ENCODE data around the gene SV2C. TPM values are rescaled to one million over a fixed set of nuclear protein-coding genes. Genes with fewer than 3 reads are reported as not detected.

The SV2C gene
- total RNA-seq, 2 donors from 2014 or later, result 0.04 to 0.15 TPM

DNA sequence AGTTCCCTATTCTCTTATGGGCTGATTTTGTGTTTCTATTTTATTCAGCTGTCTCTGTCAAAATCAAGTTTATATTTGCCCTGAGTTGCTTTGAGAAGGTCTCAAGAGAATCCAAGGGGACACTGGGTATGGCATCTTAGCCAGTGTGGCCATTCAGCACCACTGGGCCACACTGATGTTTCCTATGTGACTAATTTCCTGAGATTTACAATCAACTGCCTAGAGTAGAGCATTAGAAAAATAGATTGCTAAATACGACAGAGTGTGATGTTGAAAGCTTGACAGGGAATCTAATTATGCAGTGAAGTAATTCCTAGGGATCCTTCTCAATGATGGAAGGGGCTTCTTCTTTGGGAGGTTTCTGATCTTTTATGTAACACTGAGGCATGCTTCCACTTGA lies 141.7 kb downstream of the SV2C start:
- no peaks in the 10 kb centered on the region for H3K4me1 ChIP-seq
- no peaks in the 10 kb centered on the region for H3K27me3 ChIP-seq
- no peaks in the 10 kb centered on the region for H3K36me3 ChIP-seq
- no peaks in the 10 kb centered on the region for H3K9me3 ChIP-seq
- no peak overlapping the region for H3K27ac ChIP-seq
- TF ChIP-seq CTCF (IDR thresholded peaks at IDR 0.05), result no peak
- no peak for DNase-seq (ENCODE audit: low spot score)
- H3K4me3 ChIP-seq, result no peak overlapping the region

DNA sequence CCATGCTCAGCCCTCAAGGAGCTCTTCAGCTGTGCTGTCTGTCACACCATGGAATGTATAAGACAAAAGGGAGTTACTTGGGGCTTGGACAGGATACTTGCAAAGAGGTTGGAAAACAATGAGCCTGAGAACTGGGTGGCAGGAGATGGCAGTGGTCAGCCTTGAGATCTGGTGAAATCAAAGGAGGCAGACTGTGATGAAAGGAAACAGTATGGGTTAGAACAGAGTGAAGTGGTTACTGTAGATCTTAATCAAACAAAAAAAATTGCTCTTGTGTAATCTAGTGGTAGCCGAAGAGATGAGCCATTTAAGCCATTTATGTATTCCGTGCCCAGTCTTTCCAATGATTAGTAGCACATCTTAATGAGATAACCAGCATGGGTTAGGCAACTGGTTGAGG lies 142.2 kb downstream of the SV2C start:
- Histone ChIP-seq H3K4me1 (no peaks in the 10 kb centered on the region), H3K36me3 (no peaks in the 10 kb centered on the region), H3K9me3 (no peaks in the 10 kb centered on the region), H3K27ac (no peak overlapping the region), H3K27me3 (no peaks in the 10 kb centered on the region), H3K4me3 (no peak overlapping the region)
- no peak for TF ChIP-seq CTCF (IDR thresholded peaks at IDR 0.05)
- DNase-seq (ENCODE audit: low spot score), result no peak

DNA sequence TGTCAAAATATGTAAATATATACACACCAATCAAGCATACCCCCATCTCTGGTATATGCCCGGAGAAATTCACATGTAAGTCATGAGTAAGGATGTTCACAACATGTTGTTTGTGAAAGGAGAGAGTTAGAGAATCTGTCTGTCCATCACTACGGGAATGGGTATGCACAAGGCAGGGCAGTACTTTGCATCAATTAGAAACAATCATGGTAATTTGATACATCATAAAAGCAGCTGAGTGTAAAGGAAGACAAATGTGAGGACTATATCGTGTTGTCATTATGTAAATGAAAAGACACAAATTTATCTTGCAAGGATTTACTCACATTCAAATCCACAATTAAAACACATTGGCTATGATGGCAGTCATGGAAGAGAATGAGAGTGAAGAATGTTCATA lies 146.7 kb downstream of the SV2C start:
- Histone ChIP-seq H3K27ac (no peak overlapping the region), H3K36me3 (no peaks in the 10 kb centered on the region), H3K4me1 (no peaks in the 10 kb centered on the region), H3K4me3 (no peak overlapping the region), H3K27me3 (no peaks in the 10 kb centered on the region), H3K9me3 (no peaks in the 10 kb centered on the region)
- no peak for TF ChIP-seq CTCF (IDR thresholded peaks at IDR 0.05)
- DNase-seq (ENCODE audit: low spot score), result no peak

DNA sequence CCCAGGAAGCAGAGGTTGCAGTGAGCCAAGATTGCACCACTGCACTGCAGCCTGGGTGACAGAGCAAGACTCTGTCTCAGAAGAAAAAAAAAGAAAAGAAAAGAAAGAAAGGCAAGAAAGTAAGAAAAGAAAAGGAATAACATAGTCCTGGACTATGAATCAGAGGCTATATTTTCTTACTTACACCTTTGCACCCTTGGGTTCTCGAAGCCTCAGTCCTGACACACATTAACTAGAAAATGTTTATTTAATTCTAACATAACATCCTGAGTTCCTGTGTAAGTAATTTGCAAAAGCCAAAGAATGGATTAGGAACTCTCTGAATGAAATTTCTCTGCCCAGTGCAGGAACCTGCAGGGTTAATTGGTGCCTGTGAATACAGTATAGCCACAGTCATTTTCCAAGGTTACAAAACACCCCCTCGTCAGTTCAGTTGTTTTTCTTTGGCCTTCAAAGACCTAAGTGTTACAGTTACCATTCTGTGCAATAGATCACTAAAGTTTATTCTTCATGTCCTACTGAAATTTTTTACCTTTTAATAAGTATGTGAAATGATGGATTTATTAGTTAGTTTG lies 147.6 kb downstream of the SV2C start:
- Histone ChIP-seq H3K36me3 (no peaks in the 10 kb centered on the region), H3K4me3 (no peak overlapping the region), H3K27ac (no peak overlapping the region), H3K27me3 (no peaks in the 10 kb centered on the region), H3K9me3 (no peaks in the 10 kb centered on the region), H3K4me1 (no peaks in the 10 kb centered on the region)
- TF ChIP-seq CTCF (IDR thresholded peaks at IDR 0.05), result no peak
- no peak for DNase-seq (ENCODE audit: low spot score)

- no peaks in the 10 kb centered on the region for H3K36me3 ChIP-seq
- no peaks in the 10 kb centered on the region for H3K9me3 ChIP-seq
- H3K27ac ChIP-seq, result no peak overlapping the region
- H3K4me3 ChIP-seq, result no peak overlapping the region
- no peaks in the 10 kb centered on the region for H3K27me3 ChIP-seq
- TF ChIP-seq CTCF (IDR thresholded peaks at IDR 0.05), result no peak
- H3K4me1 ChIP-seq, result no peaks in the 10 kb centered on the region
- no peak for DNase-seq (ENCODE audit: low spot score)
Measured at GRCh38 chr5:76234665-76235064, 151.5 kb downstream of the SV2C start.

GRCh38 chr5:76236684-76237083 lies 153.5 kb downstream of the SV2C start:
- no peak overlapping the region for H3K27ac ChIP-seq
- no peaks in the 10 kb centered on the region for H3K9me3 ChIP-seq
- H3K4me1 ChIP-seq, result no peaks in the 10 kb centered on the region
- no peaks in the 10 kb centered on the region for H3K27me3 ChIP-seq
- TF ChIP-seq CTCF (IDR thresholded peaks at IDR 0.05), result no peak
- no peak for DNase-seq (ENCODE audit: low spot score)
- no peak overlapping the region for H3K4me3 ChIP-seq
- no peaks in the 10 kb centered on the region for H3K36me3 ChIP-seq
